Fibroblast of peridontal ligament (primary cell): ENCODE results near the gene C4B.
A peak's percentile ranks its signal among the peaks of the same experiment; 100 is the strongest.
"Not testable (repeated sequence)": the region's sequence is repeated elsewhere in the genome, so short reads cannot be mapped to it uniquely, and the experiment has no call there.

ENCODE experiments used
- DNase-seq: peaks from one replicate; pipeline ENCODE4 v3.0.0-alpha.2; 2010; ENCODE audit errors: extremely low read depth

The C4B gene

GRCh38 chr6:32050562-32050961 lies 36.0 kb downstream of the C4B start:
- DNase-seq, result no peak

GRCh38 chr6:32052626-32053025 lies 38.0 kb downstream of the C4B start:
- DNase-seq, result not testable (repeated sequence)

GRCh38 chr6:32053314-32053713 lies 38.7 kb downstream of the C4B start:
- DNase-seq, result not testable (repeated sequence)

GRCh38 chr6:32055756-32056155 lies 41.2 kb downstream of the C4B start:
- not testable (repeated sequence) for DNase-seq

GRCh38 chr6:32056254-32056653 lies 41.7 kb downstream of the C4B start:
- no peak for DNase-seq

- no peak for DNase-seq
These were observed 43.4 kb downstream of the C4B start for GRCh38 chr6:32057966-32058365.

- DNase-seq, result no peak
These were observed 43.9 kb downstream of the C4B start for GRCh38 chr6:32058511-32058963.

GRCh38 chr6:32060966-32061655 lies 46.5 kb downstream of the C4B start:
- DNase-seq, result peak; percentile 22

GRCh38 chr6:32064706-32065105 lies 50.1 kb downstream of the C4B start:
- no peak for DNase-seq

GRCh38 chr6:32067521-32067920 lies 52.9 kb downstream of the C4B start:
- DNase-seq, result not testable (repeated sequence)

GRCh38 chr6:32068315-32068714 lies 53.7 kb downstream of the C4B start:
- not testable (repeated sequence) for DNase-seq

- DNase-seq, result no peak
These were observed 54.3 kb downstream of the C4B start for GRCh38 chr6:32068867-32069266.

GRCh38 chr6:32069460-32069859 lies 54.9 kb downstream of the C4B start:
- no peak for DNase-seq

- DNase-seq, result no peak
These were observed 55.4 kb downstream of the C4B start for GRCh38 chr6:32069878-32070515.

- DNase-seq, result no peak
These were observed 56.4 kb downstream of the C4B start for GRCh38 chr6:32070814-32071543.

GRCh38 chr6:32073101-32073500 lies 58.5 kb downstream of the C4B start:
- DNase-seq, result no peak

- DNase-seq, result no peak
These were observed 59.0 kb downstream of the C4B start for GRCh38 chr6:32073613-32074012.

GRCh38 chr6:32074996-32075532 lies 60.5 kb downstream of the C4B start:
- DNase-seq, result peak; percentile 43

- DNase-seq, result no peak
These were observed 61.2 kb downstream of the C4B start for GRCh38 chr6:32075781-32076180.

- DNase-seq, result peak; percentile 57
These were observed 61.8 kb downstream of the C4B start for GRCh38 chr6:32076321-32076809.

- no peak for DNase-seq
These were observed 65.1 kb downstream of the C4B start for GRCh38 chr6:32079566-32080290.
